BLaER1 treated with 17β-estradiol and CSF1 and Interleukin-3, amounts not matched to agents 10 nM and 100 nM (cell line): ENCODE data around the gene FRMPD4.

Experiments used
- H3K27ac ChIP-seq, 11 experiments: shearing (Covaris generic); formaldehyde crosslinking; 2 replicates each; pipeline ENCODE4 v1.8.1; 2022
- H3K27me3 ChIP-seq, 11 experiments: shearing (Covaris generic); formaldehyde crosslinking; 2 replicates each; pipeline ENCODE4 v1.8.1; 2022
- H3K36me3 ChIP-seq, 11 experiments: shearing (Covaris generic); formaldehyde crosslinking; 2 replicates each; pipeline ENCODE4 v1.8.1; 2022
- H3K4me1 ChIP-seq, 10 experiments: shearing (Covaris generic); formaldehyde crosslinking; 2 replicates each; pipeline ENCODE4 v1.8.1; 2022
- H3K4me2 ChIP-seq, 11 experiments: shearing (Covaris generic); formaldehyde crosslinking; 2 replicates each; pipeline ENCODE4 v1.8.1; 2022
- H3K4me3 ChIP-seq, 10 experiments: shearing (Covaris generic); formaldehyde crosslinking; 2 replicates each; pipeline ENCODE4 v1.8.1; 2022
- H3K9ac ChIP-seq, 11 experiments: shearing (Covaris generic); formaldehyde crosslinking; 2 replicates each; pipeline ENCODE4 v1.8.1; 2022
- H3K9me3 ChIP-seq, 11 experiments: shearing (Covaris generic); formaldehyde crosslinking; replicated peaks in 1 of 11; 2 replicates each; pipeline ENCODE4 v1.8.1; 2022
- H4K20me1 ChIP-seq, 11 experiments: shearing (Covaris generic); formaldehyde crosslinking; 2 replicates each; pipeline ENCODE4 v1.8.1; 2022
- Cebpa-rat ChIP-seq, 11 experiments: shearing (Covaris generic); IDR thresholded peaks; 2 replicates each; pipeline ENCODE4 v1.8.1; 2022

The FRMPD4 gene

DNA sequence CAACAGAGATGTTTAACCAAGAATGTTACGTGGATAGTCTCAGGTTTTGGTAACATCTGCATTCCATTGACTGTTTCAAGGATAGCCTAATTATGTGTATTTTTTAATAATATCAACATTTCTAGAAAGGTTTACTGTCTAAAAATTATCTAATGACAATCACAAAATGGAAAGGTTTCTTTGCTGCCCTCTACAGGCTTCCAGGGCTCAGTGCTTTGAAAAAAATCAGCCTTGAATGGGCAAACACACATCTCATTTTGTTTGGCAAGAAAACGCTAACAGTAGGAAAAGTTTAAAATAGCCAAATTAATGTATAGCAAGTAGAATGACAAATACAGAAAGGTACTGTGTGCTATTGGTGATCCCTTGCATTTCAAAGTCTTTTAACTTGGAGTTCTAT is 429.6 kb downstream of the FRMPD4 start:
- Histone ChIP-seq H3K9me3 (peaks cover 0 to 13% (median 0%) of the 10 kb centered on the region in 11 experiments; a peak in 3 of 22 replicates), H3K27ac (no peak overlapping the region), H4K20me1 (0 out of 22 replicates have a peak, but pooled peaks cover 0 to 4% (median 0%) of the 10 kb centered on the region in 11 experiments), H3K4me3 (no peak overlapping the region), H3K4me2 (no peak overlapping the region), H3K36me3 (no peaks in the 10 kb centered on the region), H3K4me1 (no peaks in the 10 kb centered on the region), H3K9ac (no peak overlapping the region), H3K27me3 (peaks cover 73 to 97% (median 92%) of the 10 kb centered on the region in 11 experiments)
- TF ChIP-seq Cebpa-rat (IDR thresholded peaks at IDR 0.05) = no peak

DNA sequence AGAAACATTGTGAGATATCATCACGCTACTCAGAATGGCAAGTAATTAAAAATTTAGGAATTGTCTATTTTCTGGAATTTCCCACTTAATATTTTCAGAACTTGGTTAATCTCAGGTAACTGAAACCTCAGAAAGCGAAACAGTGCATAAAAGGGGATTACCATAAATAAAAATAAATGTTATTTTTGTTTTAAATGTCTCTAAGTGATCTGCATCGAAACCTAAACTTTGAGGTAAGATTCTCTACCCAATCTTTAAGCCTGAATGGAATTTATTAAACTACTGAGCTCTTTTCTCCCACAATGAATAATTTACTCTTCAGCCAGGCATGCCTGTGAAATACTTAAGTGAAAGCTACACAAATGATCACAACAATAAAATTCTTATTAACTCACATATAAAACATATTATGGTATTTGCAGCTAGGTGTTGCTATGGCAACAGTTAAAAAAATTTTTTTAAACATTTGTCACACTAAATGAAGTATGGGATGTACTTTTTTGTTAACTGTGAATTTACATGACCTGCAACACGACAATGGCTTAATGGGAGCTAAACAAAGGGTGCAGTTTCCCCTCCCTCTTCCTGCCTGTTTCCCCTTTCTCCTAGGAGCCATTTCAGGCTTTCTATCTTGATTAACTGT is 432.7 kb downstream of the FRMPD4 start:
- H3K27ac ChIP-seq = no peak overlapping the region
- peaks cover 80 to 97% (median 93%) of the 10 kb centered on the region in 11 experiments for H3K27me3 ChIP-seq
- no peak overlapping the region for H3K4me3 ChIP-seq
- H3K36me3 ChIP-seq = no peaks in the 10 kb centered on the region
- TF ChIP-seq Cebpa-rat (IDR thresholded peaks at IDR 0.05) = no peak
- H3K4me1 ChIP-seq = no peaks in the 10 kb centered on the region
- H4K20me1 ChIP-seq = 0 out of 22 replicates have a peak, but pooled peaks cover 0 to 4% (median 0%) of the 10 kb centered on the region in 11 experiments
- H3K4me2 ChIP-seq = no peak overlapping the region
- no peak overlapping the region for H3K9ac ChIP-seq
- peaks cover 0 to 8% (median 0%) of the 10 kb centered on the region in 11 experiments; a peak in 3 of 22 replicates for H3K9me3 ChIP-seq

DNA sequence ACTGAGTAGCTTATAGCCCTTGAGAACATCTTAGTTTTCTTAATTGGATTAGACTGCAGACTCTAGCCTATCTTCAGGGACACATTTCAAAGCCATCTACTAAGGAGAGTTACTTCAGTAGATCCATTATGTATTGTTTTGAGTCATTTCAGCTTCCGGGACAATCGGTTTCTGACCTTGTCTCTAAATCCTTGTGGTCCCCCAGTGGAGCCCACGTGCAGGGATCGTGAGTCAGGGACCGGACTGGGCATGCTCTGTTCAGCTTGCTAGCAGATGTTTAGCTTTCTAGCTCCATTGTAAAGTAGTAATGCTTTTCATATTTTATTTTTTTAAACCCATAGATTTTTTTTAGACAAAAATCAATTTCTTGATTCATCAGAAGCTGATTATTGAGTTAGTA is 441.0 kb downstream of the FRMPD4 start:
- TF ChIP-seq Cebpa-rat (IDR thresholded peaks at IDR 0.05) = no peak
- H3K36me3 ChIP-seq = no peaks in the 10 kb centered on the region

DNA sequence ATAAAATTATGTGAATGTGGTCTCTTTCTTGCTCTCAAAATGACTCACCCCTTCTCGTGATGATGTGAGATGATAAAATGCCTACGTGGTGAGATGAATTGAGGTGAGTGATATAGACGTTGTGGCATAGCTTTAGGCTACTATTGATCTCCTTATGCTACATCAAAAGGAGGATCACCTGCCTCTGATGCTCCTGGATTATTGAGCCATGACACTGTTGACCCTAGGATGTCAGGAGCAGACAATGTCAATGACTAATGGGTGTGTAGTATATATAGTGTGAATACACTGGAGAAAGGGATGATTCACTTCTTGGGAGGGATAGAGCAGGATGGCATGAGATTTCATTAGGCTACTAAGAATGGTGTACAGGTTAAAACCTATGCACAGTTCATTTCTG is 442.3 kb downstream of the FRMPD4 start:
- Histone ChIP-seq H3K9me3 (peaks cover 0 to 11% (median 0%) of the 10 kb centered on the region in 11 experiments; a peak in 3 of 22 replicates), H4K20me1 (no peaks in the 10 kb centered on the region; a peak in 3 of 22 replicates), H3K9ac (no peak overlapping the region), H3K4me2 (no peak overlapping the region), H3K27me3 (peaks cover 82 to 100% (median 97%) of the 10 kb centered on the region in 11 experiments), H3K36me3 (no peaks in the 10 kb centered on the region), H3K4me3 (no peak overlapping the region), H3K27ac (no peak overlapping the region), H3K4me1 (no peaks in the 10 kb centered on the region)
- no peak for TF ChIP-seq Cebpa-rat (IDR thresholded peaks at IDR 0.05)

More for the DNA sequence above, 441.0 kb downstream of the FRMPD4 start:
- Histone ChIP-seq H3K4me1 (no peaks in the 10 kb centered on the region), H3K9ac (no peak overlapping the region), H3K27me3 (peaks cover 86 to 100% (median 98%) of the 10 kb centered on the region in 11 experiments), H4K20me1 (no peaks in the 10 kb centered on the region; a peak in 3 of 22 replicates), H3K4me2 (no peak overlapping the region), H3K27ac (no peak overlapping the region), H3K4me3 (no peak overlapping the region), H3K9me3 (peaks cover 0 to 11% (median 0%) of the 10 kb centered on the region in 11 experiments; a peak in 3 of 22 replicates)

DNA sequence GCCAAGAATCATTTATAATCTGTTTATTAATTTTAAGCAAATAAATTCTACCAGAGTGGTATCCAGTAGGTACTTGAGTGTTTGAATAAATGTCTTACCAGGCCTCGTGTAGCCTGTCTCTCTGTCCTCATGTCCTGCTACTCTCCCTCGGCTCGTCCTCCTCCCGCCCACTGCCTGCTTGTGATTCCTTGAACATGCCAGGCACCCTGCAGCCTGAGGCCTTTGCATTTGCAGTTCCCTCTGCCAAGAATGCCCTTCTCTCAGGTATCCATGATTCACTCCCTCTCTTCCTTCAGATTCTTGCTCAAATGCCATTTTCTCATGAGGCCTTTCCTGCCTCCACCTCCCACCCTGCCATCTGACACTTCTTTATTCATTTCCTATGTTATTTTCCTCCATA is 443.3 kb downstream of the FRMPD4 start:
- no peak overlapping the region for H3K9ac ChIP-seq
- peaks cover 0 to 11% (median 0%) of the 10 kb centered on the region in 11 experiments; a peak in 3 of 22 replicates for H3K9me3 ChIP-seq
- no peak overlapping the region for H3K4me3 ChIP-seq
- no peaks in the 10 kb centered on the region for H3K4me1 ChIP-seq
- H3K4me2 ChIP-seq = no peak overlapping the region
- TF ChIP-seq Cebpa-rat (IDR thresholded peaks at IDR 0.05) = no peak
- peaks cover 83 to 100% (median 95%) of the 10 kb centered on the region in 11 experiments for H3K27me3 ChIP-seq
- no peaks in the 10 kb centered on the region for H3K36me3 ChIP-seq
- no peak overlapping the region for H3K27ac ChIP-seq
- no peaks in the 10 kb centered on the region; a peak in 3 of 22 replicates for H4K20me1 ChIP-seq

DNA sequence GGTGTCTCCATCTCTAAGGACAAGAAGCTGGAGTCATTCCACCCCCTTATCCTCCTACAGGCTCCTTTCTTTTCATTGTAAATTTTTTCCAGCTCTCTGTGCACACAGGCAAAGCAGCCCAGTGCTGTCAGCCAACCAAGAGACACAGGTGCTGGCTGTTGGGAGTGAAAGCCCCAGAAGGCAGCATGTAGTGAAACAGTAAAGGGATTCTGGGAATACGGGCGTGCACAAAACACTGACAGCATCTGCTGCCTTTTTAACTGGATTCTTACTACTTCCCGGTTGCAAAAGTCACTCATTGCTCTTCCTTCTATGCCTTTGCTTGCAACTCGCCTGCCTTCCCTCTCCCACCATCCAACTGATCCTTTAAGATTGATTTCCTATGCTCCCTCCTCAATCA is 444.4 kb downstream of the FRMPD4 start:
- Histone ChIP-seq H3K36me3 (no peaks in the 10 kb centered on the region), H3K27ac (no peak overlapping the region), H3K4me3 (no peak overlapping the region), H4K20me1 (no peaks in the 10 kb centered on the region; a peak in 3 of 22 replicates), H3K9me3 (peaks cover 0 to 5% (median 0%) of the 10 kb centered on the region in 11 experiments; a peak in 2 of 22 replicates), H3K4me1 (no peaks in the 10 kb centered on the region), H3K9ac (no peak overlapping the region), H3K27me3 (peaks cover 81 to 100% (median 94%) of the 10 kb centered on the region in 11 experiments), H3K4me2 (no peak overlapping the region)
- no peak for TF ChIP-seq Cebpa-rat (IDR thresholded peaks at IDR 0.05)

DNA sequence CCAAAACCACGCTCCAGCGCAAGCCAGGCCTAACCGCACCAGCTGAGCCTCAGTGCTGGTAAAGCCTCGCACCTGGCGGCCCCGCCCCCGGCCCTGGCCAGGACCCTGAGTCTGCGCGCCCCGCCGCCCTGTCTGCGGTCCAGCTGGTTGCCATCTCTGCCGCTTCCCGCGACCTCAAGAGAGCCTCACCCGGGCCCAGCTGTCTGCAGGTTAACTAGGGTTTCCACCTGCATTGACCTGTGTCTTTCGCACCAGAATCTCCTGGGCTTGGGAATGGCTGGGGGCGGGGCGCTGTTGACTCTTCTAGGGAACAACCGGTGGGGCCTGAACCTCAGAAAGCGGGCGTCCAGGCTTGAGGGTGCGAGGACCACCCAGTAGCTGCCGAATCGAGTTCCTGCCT is 445.3 kb downstream of the FRMPD4 start:
- no peak for TF ChIP-seq Cebpa-rat (IDR thresholded peaks at IDR 0.05)
- H3K27ac ChIP-seq = no peak overlapping the region

DNA sequence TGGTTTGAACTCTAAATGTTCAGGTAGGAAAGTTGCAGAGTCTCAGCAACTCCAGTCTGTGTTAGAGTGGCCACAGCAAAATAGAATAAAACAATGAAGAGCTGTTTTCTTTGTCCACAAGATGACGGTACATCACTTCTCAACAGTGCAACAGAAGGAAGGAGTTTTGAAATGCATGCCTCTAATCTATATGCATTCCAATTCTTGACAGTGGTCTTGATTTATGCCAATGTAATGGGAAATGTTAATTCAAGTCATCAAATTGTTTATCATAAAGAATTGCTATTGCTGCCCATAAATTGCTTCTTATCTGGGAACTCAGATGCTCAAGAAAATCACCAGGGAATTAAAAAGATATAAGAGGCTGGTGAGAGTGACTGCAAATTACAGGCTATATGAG is 457.4 kb downstream of the FRMPD4 start:
- Histone ChIP-seq H3K4me2 (no peak overlapping the region), H4K20me1 (no peaks in the 10 kb centered on the region), H3K27me3 (peaks cover 85 to 100% (median 98%) of the 10 kb centered on the region in 11 experiments), H3K9me3 (peaks cover 0 to 6% (median 0%) of the 10 kb centered on the region in 11 experiments; a peak in 1 of 22 replicates), H3K9ac (no peak overlapping the region), H3K36me3 (no peaks in the 10 kb centered on the region), H3K4me1 (peaks cover 0 to 5% (median 0%) of the 10 kb centered on the region in 10 experiments; a peak in 1 of 20 replicates), H3K4me3 (no peak overlapping the region), H3K27ac (no peak overlapping the region)
- no peak for TF ChIP-seq Cebpa-rat (IDR thresholded peaks at IDR 0.05)

More for the DNA sequence above, 445.3 kb downstream of the FRMPD4 start:
- Histone ChIP-seq H3K9ac (no peak overlapping the region), H3K4me3 (no peak overlapping the region), H4K20me1 (no peaks in the 10 kb centered on the region; a peak in 1 of 22 replicates), H3K9me3 (peaks cover 0 to 4% (median 0%) of the 10 kb centered on the region in 11 experiments; a peak in 2 of 22 replicates), H3K36me3 (no peaks in the 10 kb centered on the region), H3K4me1 (no peaks in the 10 kb centered on the region), H3K4me2 (no peak overlapping the region), H3K27me3 (peaks cover 80 to 100% (median 96%) of the 10 kb centered on the region in 11 experiments)

DNA sequence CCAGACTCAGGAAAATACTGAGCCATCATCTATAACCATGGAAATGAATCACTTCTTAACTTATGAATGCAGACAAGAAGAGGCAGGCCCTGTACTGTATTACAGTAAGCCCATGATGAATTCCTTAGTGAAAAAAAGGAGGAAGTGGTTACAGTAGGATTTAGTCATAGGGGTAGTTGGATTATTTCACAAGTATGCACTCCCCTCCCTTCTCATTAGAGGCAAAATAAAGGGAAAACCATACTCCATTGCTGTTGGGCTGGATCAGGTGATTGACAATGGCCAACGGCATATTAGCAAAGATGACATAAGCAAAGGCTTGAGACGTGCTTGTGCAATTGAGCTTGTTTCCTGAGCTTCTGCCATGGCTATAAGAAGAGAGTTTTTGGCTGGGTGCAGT is 471.8 kb downstream of the FRMPD4 start:
- Histone ChIP-seq H3K9me3 (peaks cover 0 to 15% (median 0%) of the 10 kb centered on the region in 11 experiments; a peak in 5 of 22 replicates), H3K27me3 (peaks cover 93 to 100% (median 98%) of the 10 kb centered on the region in 11 experiments), H3K4me1 (peaks cover 0 to 17% (median 3%) of the 10 kb centered on the region in 10 experiments; a peak in 9 of 20 replicates), H3K4me3 (no peak overlapping the region), H3K36me3 (no peaks in the 10 kb centered on the region), H3K4me2 (peak overlapping the region in 5 of 11 experiments; percentile 20 to 51 (median 44); a peak in 7 of 22 replicates), H3K9ac (peak overlapping the region in 3 of 11 experiments; percentile 16 to 50 (median 48); a peak in 3 of 22 replicates), H4K20me1 (peaks cover 0 to 8% (median 0%) of the 10 kb centered on the region in 11 experiments; a peak in 3 of 22 replicates), H3K27ac (peak overlapping the region in 7 of 11 experiments; percentile 30 to 77 (median 69); a peak in 11 of 22 replicates)
- peak in 2 of 11 experiments; percentile 49 to 68; a peak in 3 of 22 replicates for TF ChIP-seq Cebpa-rat (IDR thresholded peaks at IDR 0.05)
